ENCODE results near the gene PARD3B.

- TF ChIP-seq CTCF (IDR thresholded peaks at IDR 0.05) (no peak), POLR2A (IDR thresholded peaks at IDR 0.05) (no peak), POLR2AphosphoS5 (IDR thresholded peaks at IDR 0.05; ENCODE audit: insufficient read depth in 1 of 2, low read depth in 1 of 2) (no peak)
These were observed 644.0 kb downstream of the PARD3B start for GRCh38 chr2:205189301-205189700.
